ENCODE data around the gene APOL4. TPM values are rescaled to one million over a fixed set of nuclear protein-coding genes. Genes with fewer than 3 reads are reported as not detected.
"Not testable (repeated sequence)": the region's sequence is repeated elsewhere in the genome, so short reads cannot be mapped to it uniquely, and the experiment has no call there.

Gene APOL4
- total and polyA plus RNA-seq, 2 donors = 4.8 to 53.0 TPM

GRCh38 chr22:36215981-36216380 lies 14.4 kb upstream of the APOL4 start:
- Histone ChIP-seq H3K4me1 (ENCODE audit: control insufficient read depth in 2 of 2, insufficient read depth in 2 of 2, low read length in 2 of 2) (no peaks in the 10 kb centered on the region), H3K4me3 (ENCODE audit: low read length in 2 of 2) (no peak overlapping the region), H3K36me3 (ENCODE audit: control insufficient read depth in 2 of 2, insufficient read depth in 2 of 2, low read length in 1 of 2) (no peaks in the 10 kb centered on the region), H3K27ac (ENCODE audit: low read depth in 1 of 2, low read length in 1 of 2) (no peak overlapping the region), H3K9me3 (ENCODE audit: control insufficient read depth in 2 of 2, insufficient read depth in 1 of 2, low read length in 1 of 2) (peaks cover 0 to 4% of the 10 kb centered on the region in 2 donors), H3K27me3 (ENCODE audit: control insufficient read depth in 2 of 2, insufficient read depth in 1 of 2, low read length in 1 of 2) (no peaks in the 10 kb centered on the region)
- DNase-seq (ENCODE audit: low read depth in 6 of 9, low spot score in 9 of 9) = no peak
- 86% methylated on average over 2 of the region's 2 CpGs for WGBS

GRCh38 chr22:36213586-36213985 lies 12.0 kb upstream of the APOL4 start:
- 85% methylated on average over 4 of the region's 4 CpGs for WGBS
- no peak for DNase-seq (ENCODE audit: low read depth in 6 of 9, low spot score in 9 of 9)
- Histone ChIP-seq H3K27me3 (ENCODE audit: control insufficient read depth in 2 of 2, insufficient read depth in 1 of 2, low read length in 1 of 2) (no peaks in the 10 kb centered on the region), H3K4me3 (ENCODE audit: low read length in 2 of 2) (no peak overlapping the region), H3K4me1 (ENCODE audit: control insufficient read depth in 2 of 2, insufficient read depth in 2 of 2, low read length in 2 of 2) (no peaks in the 10 kb centered on the region), H3K36me3 (ENCODE audit: control insufficient read depth in 2 of 2, insufficient read depth in 2 of 2, low read length in 1 of 2) (no peaks in the 10 kb centered on the region), H3K27ac (ENCODE audit: low read depth in 1 of 2, low read length in 1 of 2) (no peak overlapping the region), H3K9me3 (ENCODE audit: control insufficient read depth in 2 of 2, insufficient read depth in 1 of 2, low read length in 1 of 2) (peaks cover 0 to 4% of the 10 kb centered on the region in 2 donors)

GRCh38 chr22:36212901-36213300 lies 11.3 kb upstream of the APOL4 start:
- DNase-seq (ENCODE audit: low read depth in 6 of 9, low spot score in 9 of 9) = no peak
- H3K27me3 ChIP-seq (ENCODE audit: control insufficient read depth in 2 of 2, insufficient read depth in 1 of 2, low read length in 1 of 2) = no peaks in the 10 kb centered on the region
- H3K4me3 ChIP-seq (ENCODE audit: low read length in 2 of 2) = no peak overlapping the region
- no peak overlapping the region for H3K27ac ChIP-seq (ENCODE audit: low read depth in 1 of 2, low read length in 1 of 2)
- H3K9me3 ChIP-seq (ENCODE audit: control insufficient read depth in 2 of 2, insufficient read depth in 1 of 2, low read length in 1 of 2) = peaks cover 0 to 4% of the 10 kb centered on the region in 2 donors
- H3K36me3 ChIP-seq (ENCODE audit: control insufficient read depth in 2 of 2, insufficient read depth in 2 of 2, low read length in 1 of 2) = no peaks in the 10 kb centered on the region
- no peaks in the 10 kb centered on the region for H3K4me1 ChIP-seq (ENCODE audit: control insufficient read depth in 2 of 2, insufficient read depth in 2 of 2, low read length in 2 of 2)

GRCh38 chr22:36211237-36211861 lies 9.7 kb upstream of the APOL4 start:
- peaks cover 0 to 4% of the 10 kb centered on the region in 2 donors for H3K9me3 ChIP-seq (ENCODE audit: control insufficient read depth in 2 of 2, insufficient read depth in 1 of 2, low read length in 1 of 2)
- H3K27ac ChIP-seq (ENCODE audit: low read depth in 1 of 2, low read length in 1 of 2) = no peak overlapping the region
- 53% methylated on average over 4 of the region's 4 CpGs for WGBS
- no peaks in the 10 kb centered on the region for H3K4me1 ChIP-seq (ENCODE audit: control insufficient read depth in 2 of 2, insufficient read depth in 2 of 2, low read length in 2 of 2)
- no peaks in the 10 kb centered on the region for H3K27me3 ChIP-seq (ENCODE audit: control insufficient read depth in 2 of 2, insufficient read depth in 1 of 2, low read length in 1 of 2)
- no peak overlapping the region for H3K4me3 ChIP-seq (ENCODE audit: low read length in 2 of 2)
- DNase-seq (ENCODE audit: low read depth in 6 of 9, low spot score in 9 of 9) = no peak
- no peaks in the 10 kb centered on the region for H3K36me3 ChIP-seq (ENCODE audit: control insufficient read depth in 2 of 2, insufficient read depth in 2 of 2, low read length in 1 of 2)

GRCh38 chr22:36210224-36210623 lies 8.6 kb upstream of the APOL4 start:
- 98% methylated on average over 3 of the region's 3 CpGs for WGBS
- H3K27ac ChIP-seq (ENCODE audit: low read depth in 1 of 2, low read length in 1 of 2) = no peak overlapping the region
- no peaks in the 10 kb centered on the region for H3K27me3 ChIP-seq (ENCODE audit: control insufficient read depth in 2 of 2, insufficient read depth in 1 of 2, low read length in 1 of 2)
- no peak overlapping the region for H3K4me3 ChIP-seq (ENCODE audit: low read length in 2 of 2)
- no peaks in the 10 kb centered on the region for H3K36me3 ChIP-seq (ENCODE audit: control insufficient read depth in 2 of 2, insufficient read depth in 2 of 2, low read length in 1 of 2)
- DNase-seq (ENCODE audit: low read depth in 6 of 9, low spot score in 9 of 9) = no peak
- H3K4me1 ChIP-seq (ENCODE audit: control insufficient read depth in 2 of 2, insufficient read depth in 2 of 2, low read length in 2 of 2) = no peaks in the 10 kb centered on the region
- H3K9me3 ChIP-seq (ENCODE audit: control insufficient read depth in 2 of 2, insufficient read depth in 1 of 2, low read length in 1 of 2) = peaks cover 0 to 4% of the 10 kb centered on the region in 2 donors

GRCh38 chr22:36209488-36209908 lies 7.9 kb upstream of the APOL4 start:
- not testable (repeated sequence) for H3K27ac ChIP-seq (ENCODE audit: low read depth in 1 of 2, low read length in 1 of 2); H3K4me1 ChIP-seq (ENCODE audit: control insufficient read depth in 2 of 2, insufficient read depth in 2 of 2, low read length in 2 of 2); DNase-seq (ENCODE audit: low read depth in 6 of 9, low spot score in 9 of 9)

GRCh38 chr22:36208914-36209313 lies 7.3 kb upstream of the APOL4 start:
- H3K4me1 ChIP-seq (ENCODE audit: control insufficient read depth in 2 of 2, insufficient read depth in 2 of 2, low read length in 2 of 2) = no peaks in the 10 kb centered on the region
- no peak overlapping the region for H3K4me3 ChIP-seq (ENCODE audit: low read length in 2 of 2)
- no peak overlapping the region for H3K27ac ChIP-seq (ENCODE audit: low read depth in 1 of 2, low read length in 1 of 2)
- no peaks in the 10 kb centered on the region for H3K36me3 ChIP-seq (ENCODE audit: control insufficient read depth in 2 of 2, insufficient read depth in 2 of 2, low read length in 1 of 2)
- no peaks in the 10 kb centered on the region for H3K27me3 ChIP-seq (ENCODE audit: control insufficient read depth in 2 of 2, insufficient read depth in 1 of 2, low read length in 1 of 2)
- DNase-seq (ENCODE audit: low read depth in 6 of 9, low spot score in 9 of 9) = no peak
- WGBS = 98% methylated on average over 1 of the region's 1 CpG
- H3K9me3 ChIP-seq (ENCODE audit: control insufficient read depth in 2 of 2, insufficient read depth in 1 of 2, low read length in 1 of 2) = peaks cover 0 to 4% of the 10 kb centered on the region in 2 donors

More at GRCh38 chr22:36209488-36209908, 7.9 kb upstream of the APOL4 start:
- not testable (repeated sequence) for H3K4me3 ChIP-seq (ENCODE audit: low read length in 2 of 2); H3K27me3 ChIP-seq (ENCODE audit: control insufficient read depth in 2 of 2, insufficient read depth in 1 of 2, low read length in 1 of 2); H3K36me3 ChIP-seq (ENCODE audit: control insufficient read depth in 2 of 2, insufficient read depth in 2 of 2, low read length in 1 of 2); H3K9me3 ChIP-seq (ENCODE audit: control insufficient read depth in 2 of 2, insufficient read depth in 1 of 2, low read length in 1 of 2)
- WGBS = 79% methylated on average over 5 of the region's 5 CpGs

- DNase-seq (ENCODE audit: low read depth in 6 of 9, low spot score in 9 of 9) = no peak
- no peaks in the 10 kb centered on the region for H3K4me1 ChIP-seq (ENCODE audit: control insufficient read depth in 2 of 2, insufficient read depth in 2 of 2, low read length in 2 of 2)
- H3K9me3 ChIP-seq (ENCODE audit: control insufficient read depth in 2 of 2, insufficient read depth in 1 of 2, low read length in 1 of 2) = peaks cover 0 to 4% of the 10 kb centered on the region in 2 donors
- H3K27me3 ChIP-seq (ENCODE audit: control insufficient read depth in 2 of 2, insufficient read depth in 1 of 2, low read length in 1 of 2) = no peaks in the 10 kb centered on the region
- WGBS = 84% methylated on average over 1 of the region's 1 CpG
- H3K36me3 ChIP-seq (ENCODE audit: control insufficient read depth in 2 of 2, insufficient read depth in 2 of 2, low read length in 1 of 2) = no peaks in the 10 kb centered on the region
- no peak overlapping the region for H3K27ac ChIP-seq (ENCODE audit: low read depth in 1 of 2, low read length in 1 of 2)
- no peak overlapping the region for H3K4me3 ChIP-seq (ENCODE audit: low read length in 2 of 2)
Measured at GRCh38 chr22:36208162-36208765, 6.7 kb upstream of the APOL4 start.

- H3K4me3 ChIP-seq (ENCODE audit: low read length in 2 of 2) = no peak overlapping the region
- no peaks in the 10 kb centered on the region for H3K36me3 ChIP-seq (ENCODE audit: control insufficient read depth in 2 of 2, insufficient read depth in 2 of 2, low read length in 1 of 2)
- peaks cover 0 to 3% of the 10 kb centered on the region in 2 donors for H3K4me1 ChIP-seq (ENCODE audit: control insufficient read depth in 2 of 2, insufficient read depth in 2 of 2, low read length in 2 of 2)
- H3K27me3 ChIP-seq (ENCODE audit: control insufficient read depth in 2 of 2, insufficient read depth in 1 of 2, low read length in 1 of 2) = no peaks in the 10 kb centered on the region
- DNase-seq (ENCODE audit: low read depth in 6 of 9, low spot score in 9 of 9) = no peak
- no peaks in the 10 kb centered on the region for H3K9me3 ChIP-seq (ENCODE audit: control insufficient read depth in 2 of 2, insufficient read depth in 1 of 2, low read length in 1 of 2)
- 98% methylated on average over 1 of the region's 1 CpG for WGBS
- no peak overlapping the region for H3K27ac ChIP-seq (ENCODE audit: low read depth in 1 of 2, low read length in 1 of 2)
Measured at GRCh38 chr22:36206255-36206654, 4.6 kb upstream of the APOL4 start.
